ENCODE data around the gene ZNF829.

DNA sequence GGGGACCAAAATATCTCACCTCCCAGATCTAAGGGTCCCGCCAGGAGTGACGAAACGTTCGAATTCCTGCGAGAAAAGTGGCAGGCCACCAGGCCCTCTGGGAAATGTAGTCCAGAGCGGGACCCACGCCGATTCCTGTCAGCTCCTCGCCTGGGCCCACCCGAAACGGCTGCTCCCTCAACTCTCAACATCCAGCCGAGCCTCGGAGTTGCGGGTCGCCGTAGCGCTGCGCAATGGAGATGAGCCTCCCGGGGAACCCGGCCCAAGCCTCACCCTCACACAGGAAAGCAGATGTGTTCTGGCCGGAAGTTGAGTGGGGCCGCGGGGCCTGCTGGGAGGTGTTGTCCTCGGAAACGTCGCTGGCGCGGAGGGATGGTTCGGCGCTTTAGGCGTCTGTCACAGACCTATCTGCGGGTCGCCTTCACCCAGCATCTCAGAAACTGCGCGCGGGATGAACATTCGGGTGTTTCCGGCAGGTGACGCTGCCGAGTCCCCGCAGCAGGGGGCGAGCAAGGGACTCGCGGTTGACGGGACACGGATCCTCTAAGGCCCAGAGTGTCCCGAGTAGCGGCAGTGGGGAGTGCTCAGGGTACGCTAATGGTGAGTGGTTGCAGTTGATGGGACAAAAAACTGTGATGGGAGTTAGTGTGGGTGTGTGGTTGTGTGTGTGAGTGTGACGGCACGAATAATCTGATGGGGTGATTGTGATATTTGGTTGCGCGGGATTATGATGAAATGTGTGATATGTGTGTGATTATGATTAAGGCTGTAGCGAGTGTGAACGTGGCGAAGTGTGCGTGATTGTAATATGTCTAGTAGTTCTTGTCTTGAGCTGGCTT lies at the start of gene ZNF829, which contains the start of gene ZNF568:
- TF ChIP-seq, protein P1, sequence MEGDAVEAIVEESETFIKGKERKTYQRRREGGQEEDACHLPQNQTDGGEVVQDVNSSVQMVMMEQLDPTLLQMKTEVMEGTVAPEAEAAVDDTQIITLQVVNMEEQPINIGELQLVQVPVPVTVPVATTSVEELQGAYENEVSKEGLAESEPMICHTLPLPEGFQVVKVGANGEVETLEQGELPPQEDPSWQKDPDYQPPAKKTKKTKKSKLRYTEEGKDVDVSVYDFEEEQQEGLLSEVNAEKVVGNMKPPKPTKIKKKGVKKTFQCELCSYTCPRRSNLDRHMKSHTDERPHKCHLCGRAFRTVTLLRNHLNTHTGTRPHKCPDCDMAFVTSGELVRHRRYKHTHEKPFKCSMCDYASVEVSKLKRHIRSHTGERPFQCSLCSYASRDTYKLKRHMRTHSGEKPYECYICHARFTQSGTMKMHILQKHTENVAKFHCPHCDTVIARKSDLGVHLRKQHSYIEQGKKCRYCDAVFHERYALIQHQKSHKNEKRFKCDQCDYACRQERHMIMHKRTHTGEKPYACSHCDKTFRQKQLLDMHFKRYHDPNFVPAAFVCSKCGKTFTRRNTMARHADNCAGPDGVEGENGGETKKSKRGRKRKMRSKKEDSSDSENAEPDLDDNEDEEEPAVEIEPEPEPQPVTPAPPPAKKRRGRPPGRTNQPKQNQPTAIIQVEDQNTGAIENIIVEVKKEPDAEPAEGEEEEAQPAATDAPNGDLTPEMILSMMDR (IDR thresholded peaks at IDR 0.05 in 4 of 5, conservative IDR thresholded peaks at IDR 0.05 in 1 of 5), result peak; percentile 32 to 64 (median 46)
- peak in 1 of 2 donors; percentile 12 for TF ChIP-seq POLR2A (IDR thresholded peaks at IDR 0.05)
